Neural progenitor cell (in vitro differentiated cells): ENCODE data around the gene PLEKHG1.

Source experiments
- CTCF ChIP-seq: fragments of 200-600 bp; sonication (generic); IDR thresholded peaks from 2 replicates; pipeline ENCODE4 v1.5.1; 2017; ENCODE audit warnings: antibody characterized with exemption, mild to moderate bottlenecking
- EZH2 ChIP-seq: fragments of 200-600 bp; sonication (generic); IDR thresholded peaks from 2 replicates; pipeline ENCODE4 v1.6.1; 2017; ENCODE audit warnings: antibody characterized with exemption, mild to moderate bottlenecking, moderate library complexity
- EZH2phosphoT487 ChIP-seq: fragments of 200-600 bp; sonication (generic); IDR thresholded peaks from 2 replicates; pipeline ENCODE4 v1.6.1; 2017; ENCODE audit warnings: antibody characterized with exemption

- TF ChIP-seq CTCF (no peak), EZH2 (no peak), EZH2phosphoT487 (no peak)
These were observed 16.3 kb downstream of the PLEKHG1 start for GRCh38 chr6:150615967-150616366.
